ENCODE results near the gene TAF8.

The TAF8 gene

DNA sequence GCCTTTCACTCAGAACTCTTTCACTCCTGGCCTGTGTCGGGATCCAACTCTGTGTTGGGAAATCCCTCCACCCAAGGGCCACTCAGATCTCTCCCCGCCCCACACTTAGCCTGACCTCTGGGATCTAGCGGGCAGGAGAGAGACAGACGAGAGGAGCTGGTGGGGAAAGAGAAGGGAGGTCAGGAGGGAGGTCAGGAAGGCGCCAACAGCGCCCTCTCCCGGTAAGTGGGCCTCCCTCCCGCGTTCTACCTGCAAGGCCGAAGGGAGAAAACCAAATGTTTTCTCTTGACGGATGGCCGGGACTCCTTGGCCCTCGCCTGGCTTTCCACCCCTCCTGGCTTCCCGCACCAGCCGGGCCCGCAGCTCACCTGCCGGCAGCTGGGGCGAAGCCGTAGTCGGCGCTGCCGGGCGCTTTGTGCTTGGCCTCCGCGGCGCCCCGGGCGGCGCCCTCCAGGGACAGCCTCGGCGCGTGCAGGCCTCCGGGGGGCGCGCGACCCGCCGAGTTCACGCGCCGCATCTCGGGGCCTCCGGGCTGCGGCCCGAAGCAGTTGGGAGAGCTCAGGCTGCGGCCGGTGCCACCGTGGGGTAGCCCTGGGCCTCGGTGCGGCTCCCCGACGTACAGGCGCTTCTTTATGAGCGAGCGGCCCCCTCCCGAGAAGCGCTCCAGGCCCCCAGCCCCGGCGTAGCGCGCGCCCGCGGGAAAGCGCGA is 53.9 kb downstream of the TAF8 start:
- Histone ChIP-seq H4K20me1 (ENCODE audit: insufficient read depth, low read length, poor library complexity, severe bottlenecking) (no peaks in the 10 kb centered on the region), H3K9me2 (replicated peaks; ENCODE audit: low read depth, low read length) (no peaks in the 10 kb centered on the region), H3K9me3 (ENCODE audit: insufficient read depth, low read depth, low read length) (no peaks in the 10 kb centered on the region), H3K79me2 (ENCODE audit: insufficient read depth, low read length) (0 out of 2 replicates have a peak, but pooled peaks cover 3% of the 10 kb centered on the region), H3K27me3 (ENCODE audit: insufficient read depth, low read length, poor library complexity, severe bottlenecking) (no peaks in the 10 kb centered on the region), H3F3A (ENCODE audit: low read depth) (no peaks in the 10 kb centered on the region), H3K4me1 (ENCODE audit: insufficient read depth, low read length, poor library complexity, severe bottlenecking) (peaks cover 15% of the 10 kb centered on the region), H3K9ac (ENCODE audit: low read depth, low read length, poor library complexity, severe bottlenecking) (peak overlapping the region; percentile 87), H3K4me2 (ENCODE audit: low read depth, low read length, poor library complexity, severe bottlenecking) (peak overlapping the region; percentile 79), H3K36me3 (ENCODE audit: insufficient read depth, low read length) (no peaks in the 10 kb centered on the region), H3K4me3 (ENCODE audit: low read length, poor library complexity, severe bottlenecking) (peak overlapping the region; percentile 86), H2AFZ (ENCODE audit: low read length) (peak overlapping the region; percentile 94)
- TF ChIP-seq EZH2phosphoT487 (IDR thresholded peaks at IDR 0.05; ENCODE audit: borderline replicate concordance), result no peak
- TF ChIP-seq, protein P1, sequence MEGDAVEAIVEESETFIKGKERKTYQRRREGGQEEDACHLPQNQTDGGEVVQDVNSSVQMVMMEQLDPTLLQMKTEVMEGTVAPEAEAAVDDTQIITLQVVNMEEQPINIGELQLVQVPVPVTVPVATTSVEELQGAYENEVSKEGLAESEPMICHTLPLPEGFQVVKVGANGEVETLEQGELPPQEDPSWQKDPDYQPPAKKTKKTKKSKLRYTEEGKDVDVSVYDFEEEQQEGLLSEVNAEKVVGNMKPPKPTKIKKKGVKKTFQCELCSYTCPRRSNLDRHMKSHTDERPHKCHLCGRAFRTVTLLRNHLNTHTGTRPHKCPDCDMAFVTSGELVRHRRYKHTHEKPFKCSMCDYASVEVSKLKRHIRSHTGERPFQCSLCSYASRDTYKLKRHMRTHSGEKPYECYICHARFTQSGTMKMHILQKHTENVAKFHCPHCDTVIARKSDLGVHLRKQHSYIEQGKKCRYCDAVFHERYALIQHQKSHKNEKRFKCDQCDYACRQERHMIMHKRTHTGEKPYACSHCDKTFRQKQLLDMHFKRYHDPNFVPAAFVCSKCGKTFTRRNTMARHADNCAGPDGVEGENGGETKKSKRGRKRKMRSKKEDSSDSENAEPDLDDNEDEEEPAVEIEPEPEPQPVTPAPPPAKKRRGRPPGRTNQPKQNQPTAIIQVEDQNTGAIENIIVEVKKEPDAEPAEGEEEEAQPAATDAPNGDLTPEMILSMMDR (conservative IDR thresholded peaks at IDR 0.05; ENCODE audit: low read length), result peak; percentile 97

DNA sequence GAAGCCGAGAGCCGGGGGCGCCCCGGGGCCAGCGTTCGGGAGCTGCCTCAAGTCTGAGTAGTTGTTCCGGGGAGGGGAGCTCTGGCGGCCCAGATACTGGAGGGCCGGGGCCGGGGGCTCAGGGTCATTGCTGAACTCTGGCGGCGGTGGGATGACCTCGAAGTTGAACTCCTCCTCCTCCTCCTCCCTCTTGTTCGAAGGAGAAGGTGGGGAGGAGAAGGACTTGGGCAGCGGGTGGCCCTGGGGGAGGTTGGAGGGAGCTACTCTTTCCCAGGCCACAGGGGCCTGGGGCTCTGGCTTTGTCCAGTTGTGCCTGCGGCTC is 54.4 kb downstream of the TAF8 start:
- peak overlapping the region; percentile 86 for H3K4me3 ChIP-seq (ENCODE audit: low read length, poor library complexity, severe bottlenecking)
- no peaks in the 10 kb centered on the region for H4K20me1 ChIP-seq (ENCODE audit: insufficient read depth, low read length, poor library complexity, severe bottlenecking)
- H3K9me2 ChIP-seq (replicated peaks; ENCODE audit: low read depth, low read length), result no peaks in the 10 kb centered on the region
- peak overlapping the region; percentile 79 for H3K4me2 ChIP-seq (ENCODE audit: low read depth, low read length, poor library complexity, severe bottlenecking)
- no peaks in the 10 kb centered on the region for H3K36me3 ChIP-seq (ENCODE audit: insufficient read depth, low read length)
- no peaks in the 10 kb centered on the region for H3F3A ChIP-seq (ENCODE audit: low read depth)
- H3K9ac ChIP-seq (ENCODE audit: low read depth, low read length, poor library complexity, severe bottlenecking), result peak overlapping the region; percentile 87
- peak overlapping the region; percentile 94 for H2AFZ ChIP-seq (ENCODE audit: low read length)
- TF ChIP-seq EZH2phosphoT487 (IDR thresholded peaks at IDR 0.05; ENCODE audit: borderline replicate concordance), result no peak
- TF ChIP-seq, protein P1 (conservative IDR thresholded peaks at IDR 0.05; ENCODE audit: low read length), result no peak
- H3K4me1 ChIP-seq (ENCODE audit: insufficient read depth, low read length, poor library complexity, severe bottlenecking), result peaks cover 15% of the 10 kb centered on the region
- no peaks in the 10 kb centered on the region for H3K27me3 ChIP-seq (ENCODE audit: insufficient read depth, low read length, poor library complexity, severe bottlenecking)
- 0 out of 2 replicates have a peak, but pooled peaks cover 3% of the 10 kb centered on the region for H3K79me2 ChIP-seq (ENCODE audit: insufficient read depth, low read length)
- H3K9me3 ChIP-seq (ENCODE audit: insufficient read depth, low read depth, low read length), result no peaks in the 10 kb centered on the region

DNA sequence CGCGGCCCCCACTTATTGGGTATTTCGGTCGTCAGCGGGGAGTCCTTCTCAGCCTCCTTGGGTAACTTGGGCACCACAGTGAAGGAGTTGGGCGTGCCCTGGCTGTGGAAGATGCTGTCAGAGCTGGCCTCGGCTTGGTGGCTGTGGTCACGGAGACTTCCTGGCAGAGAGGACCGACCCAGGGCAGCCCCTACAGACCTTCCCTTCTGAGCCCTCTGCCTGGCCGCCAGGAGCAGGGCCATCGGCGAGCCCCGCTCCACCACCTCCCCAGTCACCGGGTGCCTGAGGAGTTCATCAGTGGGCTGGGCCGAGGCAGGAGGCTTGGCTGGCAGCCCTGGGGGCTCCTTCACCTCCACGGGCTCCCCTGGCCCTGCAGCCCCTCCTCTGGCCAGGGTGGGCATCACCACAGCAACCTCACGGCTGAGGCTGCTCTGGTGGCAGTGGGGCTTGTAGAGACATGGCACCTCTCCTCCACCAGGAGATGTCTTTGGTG is 54.9 kb downstream of the TAF8 start:
- Histone ChIP-seq H3K4me2 (ENCODE audit: low read depth, low read length, poor library complexity, severe bottlenecking) (peak overlapping the region; percentile 79), H3K9me2 (replicated peaks; ENCODE audit: low read depth, low read length) (no peaks in the 10 kb centered on the region), H3K9ac (ENCODE audit: low read depth, low read length, poor library complexity, severe bottlenecking) (peak overlapping the region; percentile 87), H2AFZ (ENCODE audit: low read length) (peak overlapping the region; percentile 94), H3K4me3 (ENCODE audit: low read length, poor library complexity, severe bottlenecking) (peak overlapping the region; percentile 86), H3K36me3 (ENCODE audit: insufficient read depth, low read length) (no peaks in the 10 kb centered on the region), H3K4me1 (ENCODE audit: insufficient read depth, low read length, poor library complexity, severe bottlenecking) (peaks cover 15% of the 10 kb centered on the region), H3F3A (ENCODE audit: low read depth) (no peaks in the 10 kb centered on the region), H3K79me2 (ENCODE audit: insufficient read depth, low read length) (0 out of 2 replicates have a peak, but pooled peaks cover 3% of the 10 kb centered on the region), H4K20me1 (ENCODE audit: insufficient read depth, low read length, poor library complexity, severe bottlenecking) (no peaks in the 10 kb centered on the region), H3K9me3 (ENCODE audit: insufficient read depth, low read depth, low read length) (no peaks in the 10 kb centered on the region), H3K27me3 (ENCODE audit: insufficient read depth, low read length, poor library complexity, severe bottlenecking) (no peaks in the 10 kb centered on the region)
- TF ChIP-seq EZH2phosphoT487 (IDR thresholded peaks at IDR 0.05; ENCODE audit: borderline replicate concordance), result no peak
- TF ChIP-seq, protein P1 (conservative IDR thresholded peaks at IDR 0.05; ENCODE audit: low read length), result peak; percentile 54
